H1 (cell line): Measurements from ENCODE around the gene DHX58.

Experiments used
- EGR1 ChIP-seq: IDR thresholded peaks from 2 replicates; pipeline ENCODE4 v1.6.1; 2011; ENCODE audit warnings: low read depth, low read length, borderline replicate concordance
- GTF2F1 ChIP-seq: IDR thresholded peaks from 2 replicates; pipeline ENCODE4 v1.6.1; 2012; ENCODE audit warnings: low read depth, low read length, improper control_type of control experiment, borderline replicate concordance
- KDM1A ChIP-seq: fragments of 200-600, 300-600 bp; sonication (generic); IDR thresholded peaks from 2 replicates; pipeline ENCODE4 v1.7.1; 2016; ENCODE audit warnings: mild to moderate bottlenecking, low read length, borderline replicate concordance
- POLR2A ChIP-seq, 2 experiments: IDR thresholded peaks; 1 replicate in 1 of 2; 2 replicates in 1 of 2; pipeline ENCODE4 v1.6.1; 2011; ENCODE audit warnings: low read depth in 2 of 2, low read length in 2 of 2, mild to moderate bottlenecking in 2 of 2; ENCODE audit errors: control extremely low read depth in 1 of 2
- RAD21 ChIP-seq, 2 experiments: IDR thresholded peaks in 1 of 2; conservative IDR thresholded peaks in 1 of 2; 2 replicates each; pipeline ENCODE4 v1.6.1; 2011; ENCODE audit warnings: low read depth in 2 of 2, low read length in 2 of 2, improper control_type of control experiment in 1 of 2, inconsistent platforms in 1 of 2, mild to moderate bottlenecking in 1 of 2, moderate library complexity in 1 of 2
- RFX5 ChIP-seq: IDR thresholded peaks from 2 replicates; pipeline ENCODE4 v1.6.1; 2011; ENCODE audit warnings: low read depth, low read length, improper control_type of control experiment, borderline replicate concordance
- SP1 ChIP-seq: IDR thresholded peaks from 2 replicates; pipeline ENCODE4 v1.6.1; 2011; ENCODE audit warnings: low read depth, low read length
- TAF1 ChIP-seq: IDR thresholded peaks from 2 replicates; pipeline ENCODE4 v1.6.1; 2011; ENCODE audit warnings: mild to moderate bottlenecking, low read depth, low read length
- TF ChIP-seq, protein P1 (sequence below), 3 experiments: IDR thresholded peaks; 1 replicate in 2 of 3; 2 replicates in 1 of 3; pipeline versions ENCODE4 v1.5.1 to v1.6.1; 2011; ENCODE audit warnings: low read length in 3 of 3, mild to moderate bottlenecking in 3 of 3, inconsistent platforms in 2 of 3, low read depth in 1 of 3, moderate library complexity in 1 of 3; ENCODE audit not compliant: insufficient read depth in 1 of 3; ENCODE audit errors: control extremely low read depth in 1 of 3
- TF ChIP-seq, protein P2 (sequence below): IDR thresholded peaks from 2 replicates; pipeline ENCODE4 v1.6.1; 2012; ENCODE audit warnings: inconsistent platforms

DNA sequence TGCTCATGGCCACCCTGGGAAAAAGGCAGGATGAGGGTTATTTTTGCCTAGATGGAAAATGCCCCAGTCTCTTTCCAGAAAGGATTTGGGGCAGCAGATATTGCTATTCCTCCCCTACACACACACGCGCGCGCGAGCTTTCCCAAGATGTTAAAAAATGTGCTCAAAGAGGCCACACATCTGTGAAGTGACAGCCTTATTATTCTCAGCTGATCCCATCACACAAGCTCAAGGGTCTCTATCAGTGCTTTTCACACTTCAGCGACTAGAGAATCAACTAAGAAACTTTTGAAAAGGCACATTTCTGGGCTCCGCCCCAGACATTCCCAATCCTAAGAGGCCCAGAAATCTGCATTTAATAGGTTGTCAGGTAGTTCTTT is 48.0 kb upstream of the DHX58 start:
- TF ChIP-seq SP1 (no peak), RAD21 (IDR thresholded peaks at IDR 0.05 in 1 of 2, conservative IDR thresholded peaks at IDR 0.05 in 1 of 2; ENCODE audit: low read depth in 2 of 2, low read length in 2 of 2) (no peak), EGR1 (no peak), TAF1 (no peak), GTF2F1 (no peak), RFX5 (no peak), KDM1A (no peak), POLR2A (IDR thresholded peaks at IDR 0.05; ENCODE audit: control extremely low read depth in 1 of 2, low read depth in 2 of 2, low read length in 2 of 2) (no peak)
- TF ChIP-seq, protein P1, sequence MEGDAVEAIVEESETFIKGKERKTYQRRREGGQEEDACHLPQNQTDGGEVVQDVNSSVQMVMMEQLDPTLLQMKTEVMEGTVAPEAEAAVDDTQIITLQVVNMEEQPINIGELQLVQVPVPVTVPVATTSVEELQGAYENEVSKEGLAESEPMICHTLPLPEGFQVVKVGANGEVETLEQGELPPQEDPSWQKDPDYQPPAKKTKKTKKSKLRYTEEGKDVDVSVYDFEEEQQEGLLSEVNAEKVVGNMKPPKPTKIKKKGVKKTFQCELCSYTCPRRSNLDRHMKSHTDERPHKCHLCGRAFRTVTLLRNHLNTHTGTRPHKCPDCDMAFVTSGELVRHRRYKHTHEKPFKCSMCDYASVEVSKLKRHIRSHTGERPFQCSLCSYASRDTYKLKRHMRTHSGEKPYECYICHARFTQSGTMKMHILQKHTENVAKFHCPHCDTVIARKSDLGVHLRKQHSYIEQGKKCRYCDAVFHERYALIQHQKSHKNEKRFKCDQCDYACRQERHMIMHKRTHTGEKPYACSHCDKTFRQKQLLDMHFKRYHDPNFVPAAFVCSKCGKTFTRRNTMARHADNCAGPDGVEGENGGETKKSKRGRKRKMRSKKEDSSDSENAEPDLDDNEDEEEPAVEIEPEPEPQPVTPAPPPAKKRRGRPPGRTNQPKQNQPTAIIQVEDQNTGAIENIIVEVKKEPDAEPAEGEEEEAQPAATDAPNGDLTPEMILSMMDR (IDR thresholded peaks at IDR 0.05; ENCODE audit: control extremely low read depth in 1 of 3, insufficient read depth in 1 of 3, low read depth in 1 of 3, low read length in 3 of 3): no peak
- TF ChIP-seq, protein P2, sequence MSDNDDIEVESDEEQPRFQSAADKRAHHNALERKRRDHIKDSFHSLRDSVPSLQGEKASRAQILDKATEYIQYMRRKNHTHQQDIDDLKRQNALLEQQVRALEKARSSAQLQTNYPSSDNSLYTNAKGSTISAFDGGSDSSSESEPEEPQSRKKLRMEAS: no peak
